HL-60 (cell line): ENCODE results near the gene AIPL1.

Experiments used
- DNase-seq, 2 experiments: peaks; one replicate each; pipeline ENCODE4 v3.0.0-alpha.2; 2010 to 2020; ENCODE audit warnings: low read depth in 1 of 2, low spot score in 1 of 2
- H3K27ac ChIP-seq: fragments of 250-450 bp; sonication (Bioruptor Pico); replicated peaks from 2 replicates; pipeline ENCODE4 v1.5.1; 2020; ENCODE audit warnings: mild to moderate bottlenecking, moderate library complexity
- H3K27me3 ChIP-seq: fragments of 250-450 bp; sonication (Bioruptor Pico); 2 replicates; pipeline ENCODE4 v1.5.1; 2021; ENCODE audit warnings: mild to moderate bottlenecking, moderate library complexity; ENCODE audit not compliant: insufficient read depth, poor library complexity, severe bottlenecking
- H3K4me3 ChIP-seq: replicated peaks from 2 replicates; pipeline ENCODE4 v1.5.1; 2011; ENCODE audit warnings: mild to moderate bottlenecking, control low read depth, low read length; ENCODE audit not compliant: insufficient read depth
- CTCF ChIP-seq: IDR thresholded peaks from one replicate; pipeline ENCODE4 v1.5.1; 2011; ENCODE audit warnings: low read length, control low read depth, inconsistent platforms; ENCODE audit not compliant: insufficient read depth
- GABPA ChIP-seq: IDR thresholded peaks from 2 replicates; pipeline ENCODE4 v1.6.1; 2012; ENCODE audit warnings: low read depth
- POLR2AphosphoS5 ChIP-seq: IDR thresholded peaks from 2 replicates; pipeline ENCODE4 v1.6.1; 2012; ENCODE audit warnings: low read depth
- REST ChIP-seq: IDR thresholded peaks from 2 replicates; pipeline ENCODE4 v1.6.1; 2012; ENCODE audit warnings: low read depth; ENCODE audit not compliant: insufficient replicate concordance
- SPI1 ChIP-seq: IDR thresholded peaks from 2 replicates; pipeline ENCODE4 v1.6.1; 2012; ENCODE audit warnings: low read depth, mild to moderate bottlenecking, borderline replicate concordance

The AIPL1 gene

GRCh38 chr17:6394055-6394606, 40.8 kb downstream of the AIPL1 start:
- TF ChIP-seq POLR2AphosphoS5, result no peak
- no peak for TF ChIP-seq SPI1
- no peak for TF ChIP-seq REST
- no peak for TF ChIP-seq GABPA
- TF ChIP-seq CTCF, result no peak
- no peak for DNase-seq
- Histone ChIP-seq H3K27ac (no peak overlapping the region), H3K27me3 (no peaks in the 10 kb centered on the region), H3K4me3 (no peak overlapping the region)

GRCh38 chr17:6393351-6393952, 41.5 kb downstream of the AIPL1 start:
- Histone ChIP-seq H3K27ac (no peak overlapping the region), H3K4me3 (no peak overlapping the region), H3K27me3 (no peaks in the 10 kb centered on the region)
- TF ChIP-seq REST (no peak), GABPA (no peak), SPI1 (no peak)
- no peak for DNase-seq

GRCh38 chr17:6392609-6393350, 42.1 kb downstream of the AIPL1 start:
- TF ChIP-seq POLR2AphosphoS5 (no peak), GABPA (no peak), CTCF (no peak), SPI1 (no peak), REST (no peak)
- no peaks in the 10 kb centered on the region for H3K27me3 ChIP-seq
- H3K27ac ChIP-seq, result no peak overlapping the region
- no peak overlapping the region for H3K4me3 ChIP-seq
- DNase-seq, result no peak
